MG63 (cell line): ENCODE results near the gene TAOK1. TPM values are rescaled to one million over a fixed set of nuclear protein-coding genes. Genes with fewer than 3 reads are reported as not detected.

ENCODE experiments used
- DNase-seq: peaks from one replicate; pipeline ENCODE4 v3.0.0-alpha.2; 2020
- H3K27me3 ChIP-seq: fragments of 250-450 bp; sonication (Bioruptor Pico); 2 replicates; pipeline ENCODE4 v1.5.1; 2020; ENCODE audit warnings: mild to moderate bottlenecking, moderate library complexity
- H3K36me3 ChIP-seq: fragments of 250-450 bp; sonication (Bioruptor Pico); 2 replicates; pipeline ENCODE4 v1.5.1; 2020; ENCODE audit warnings: mild to moderate bottlenecking, moderate library complexity
- H3K4me3 ChIP-seq: fragments of 250-450 bp; sonication (Bioruptor Pico); 2 replicates; pipeline ENCODE4 v1.5.1; 2020; ENCODE audit warnings: mild to moderate bottlenecking, moderate library complexity
- H3K9me3 ChIP-seq: fragments of 250-450 bp; sonication (Bioruptor Pico); 2 replicates; pipeline ENCODE4 v1.5.1; 2020; ENCODE audit warnings: mild to moderate bottlenecking, moderate library complexity
- total RNA-seq: library from RNA; depleted of rRNA; stranded (reverse); fragments of >200 nt; shearing (Covaris generic); gene quantifications from 2 replicates; pipeline ENCODE4 v1.2.3, GENCODE V29; 2014; ENCODE audit warnings: low replicate concordance

TAOK1 gene
- total RNA-seq, 1 experiment from 2014 or later: 15.7 TPM

GRCh38 chr17:29578626-29579485 is 188.7 kb downstream of the TAOK1 start:
- no peaks in the 10 kb centered on the region for H3K27me3 ChIP-seq
- no peak for DNase-seq
- H3K4me3 ChIP-seq: no peak overlapping the region
- no peaks in the 10 kb centered on the region for H3K9me3 ChIP-seq
- peaks cover 84% of the 10 kb centered on the region for H3K36me3 ChIP-seq

GRCh38 chr17:29579866-29580771 is 190.0 kb downstream of the TAOK1 start:
- H3K9me3 ChIP-seq: no peaks in the 10 kb centered on the region
- no peaks in the 10 kb centered on the region for H3K27me3 ChIP-seq
- DNase-seq: peak; percentile 77
- no peak overlapping the region for H3K4me3 ChIP-seq
- peaks cover 79% of the 10 kb centered on the region for H3K36me3 ChIP-seq

- H3K9me3 ChIP-seq: no peaks in the 10 kb centered on the region
- DNase-seq: no peak
Observed at GRCh38 chr17:29581583-29582253, 191.6 kb downstream of the TAOK1 start.

GRCh38 chr17:29582254-29582765 is 192.1 kb downstream of the TAOK1 start:
- no peak for DNase-seq
- no peaks in the 10 kb centered on the region for H3K9me3 ChIP-seq
- peaks cover 63% of the 10 kb centered on the region for H3K36me3 ChIP-seq
- H3K4me3 ChIP-seq: no peak overlapping the region
- no peaks in the 10 kb centered on the region for H3K27me3 ChIP-seq

More at GRCh38 chr17:29581583-29582253, 191.6 kb downstream of the TAOK1 start:
- H3K36me3 ChIP-seq: peaks cover 68% of the 10 kb centered on the region
- no peaks in the 10 kb centered on the region for H3K27me3 ChIP-seq
- H3K4me3 ChIP-seq: no peak overlapping the region

GRCh38 chr17:29582772-29583171 is 192.6 kb downstream of the TAOK1 start:
- Histone ChIP-seq H3K9me3 (no peaks in the 10 kb centered on the region), H3K4me3 (no peak overlapping the region), H3K27me3 (no peaks in the 10 kb centered on the region), H3K36me3 (peaks cover 61% of the 10 kb centered on the region)
- DNase-seq: no peak

- Histone ChIP-seq H3K4me3 (no peak overlapping the region), H3K36me3 (peaks cover 54% of the 10 kb centered on the region), H3K27me3 (no peaks in the 10 kb centered on the region), H3K9me3 (no peaks in the 10 kb centered on the region)
- DNase-seq: no peak
Observed at GRCh38 chr17:29583324-29584248, 193.4 kb downstream of the TAOK1 start.

GRCh38 chr17:29584452-29585079 is 194.4 kb downstream of the TAOK1 start:
- Histone ChIP-seq H3K27me3 (no peaks in the 10 kb centered on the region), H3K4me3 (no peak overlapping the region), H3K36me3 (peaks cover 46% of the 10 kb centered on the region), H3K9me3 (no peaks in the 10 kb centered on the region)
- DNase-seq: no peak

GRCh38 chr17:29585080-29585751 is 195.1 kb downstream of the TAOK1 start:
- Histone ChIP-seq H3K4me3 (no peak overlapping the region), H3K9me3 (no peaks in the 10 kb centered on the region), H3K36me3 (peaks cover 39% of the 10 kb centered on the region), H3K27me3 (no peaks in the 10 kb centered on the region)
- DNase-seq: no peak

- no peak for DNase-seq
- peaks cover 25% of the 10 kb centered on the region for H3K36me3 ChIP-seq
- H3K4me3 ChIP-seq: no peak overlapping the region; the same call in 1 of the 2 replicates
- H3K27me3 ChIP-seq: no peaks in the 10 kb centered on the region
- H3K9me3 ChIP-seq: no peaks in the 10 kb centered on the region
Observed at GRCh38 chr17:29586676-29587469, 196.7 kb downstream of the TAOK1 start.

GRCh38 chr17:29587591-29587990 is 197.4 kb downstream of the TAOK1 start:
- H3K4me3 ChIP-seq: peak overlapping the region; percentile 94
- no peak for DNase-seq
- no peaks in the 10 kb centered on the region for H3K27me3 ChIP-seq
- peaks cover 18% of the 10 kb centered on the region; the same call in 1 of the 2 replicates for H3K36me3 ChIP-seq
- H3K9me3 ChIP-seq: no peaks in the 10 kb centered on the region

GRCh38 chr17:29588017-29588561 is 197.9 kb downstream of the TAOK1 start:
- peak overlapping the region; percentile 94 for H3K4me3 ChIP-seq
- H3K9me3 ChIP-seq: no peaks in the 10 kb centered on the region
- peaks cover 18% of the 10 kb centered on the region; the same call in 1 of the 2 replicates for H3K36me3 ChIP-seq
- no peak for DNase-seq
- H3K27me3 ChIP-seq: no peaks in the 10 kb centered on the region

GRCh38 chr17:29588562-29589411 is 198.6 kb downstream of the TAOK1 start:
- Histone ChIP-seq H3K36me3 (peaks cover 12% of the 10 kb centered on the region; the same call in 1 of the 2 replicates), H3K9me3 (no peaks in the 10 kb centered on the region), H3K4me3 (peak overlapping the region; percentile 94), H3K27me3 (no peaks in the 10 kb centered on the region)
- peak; percentile 41 for DNase-seq
